ENCODE data around the gene FAM222A. TPM values are rescaled to one million over a fixed set of nuclear protein-coding genes. Genes with fewer than 3 reads are reported as not detected.

The FAM222A gene
- total RNA-seq, 3 donors from 2014 or later: 1.7 to 4.4 (median 3.5) TPM

- TF ChIP-seq, protein P1, sequence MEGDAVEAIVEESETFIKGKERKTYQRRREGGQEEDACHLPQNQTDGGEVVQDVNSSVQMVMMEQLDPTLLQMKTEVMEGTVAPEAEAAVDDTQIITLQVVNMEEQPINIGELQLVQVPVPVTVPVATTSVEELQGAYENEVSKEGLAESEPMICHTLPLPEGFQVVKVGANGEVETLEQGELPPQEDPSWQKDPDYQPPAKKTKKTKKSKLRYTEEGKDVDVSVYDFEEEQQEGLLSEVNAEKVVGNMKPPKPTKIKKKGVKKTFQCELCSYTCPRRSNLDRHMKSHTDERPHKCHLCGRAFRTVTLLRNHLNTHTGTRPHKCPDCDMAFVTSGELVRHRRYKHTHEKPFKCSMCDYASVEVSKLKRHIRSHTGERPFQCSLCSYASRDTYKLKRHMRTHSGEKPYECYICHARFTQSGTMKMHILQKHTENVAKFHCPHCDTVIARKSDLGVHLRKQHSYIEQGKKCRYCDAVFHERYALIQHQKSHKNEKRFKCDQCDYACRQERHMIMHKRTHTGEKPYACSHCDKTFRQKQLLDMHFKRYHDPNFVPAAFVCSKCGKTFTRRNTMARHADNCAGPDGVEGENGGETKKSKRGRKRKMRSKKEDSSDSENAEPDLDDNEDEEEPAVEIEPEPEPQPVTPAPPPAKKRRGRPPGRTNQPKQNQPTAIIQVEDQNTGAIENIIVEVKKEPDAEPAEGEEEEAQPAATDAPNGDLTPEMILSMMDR (IDR thresholded peaks at IDR 0.05): no peak
- no peak overlapping the region for H3K4me3 ChIP-seq
- ATAC-seq: peak; percentile 69
- H3K9me3 ChIP-seq: no peaks in the 10 kb centered on the region
- peak in 2 of 3 donors; percentile 40 to 52 for DNase-seq
- intact Hi-C loops (cut with DNase I, micrococcal nuclease): loop anchor here in 1 of 2 donors (5.0 kb wide), 1 partner anchor 176 kb away; no protein-coding TSS in a partner anchor
- no peaks in the 10 kb centered on the region for H3K36me3 ChIP-seq (ENCODE audit: low read depth)
- peaks cover 3% of the 10 kb centered on the region for H3K4me1 ChIP-seq (ENCODE audit: low read depth)
Observed at GRCh38 chr12:109773384-109774011, 59.9 kb downstream of the FAM222A start.

DNA sequence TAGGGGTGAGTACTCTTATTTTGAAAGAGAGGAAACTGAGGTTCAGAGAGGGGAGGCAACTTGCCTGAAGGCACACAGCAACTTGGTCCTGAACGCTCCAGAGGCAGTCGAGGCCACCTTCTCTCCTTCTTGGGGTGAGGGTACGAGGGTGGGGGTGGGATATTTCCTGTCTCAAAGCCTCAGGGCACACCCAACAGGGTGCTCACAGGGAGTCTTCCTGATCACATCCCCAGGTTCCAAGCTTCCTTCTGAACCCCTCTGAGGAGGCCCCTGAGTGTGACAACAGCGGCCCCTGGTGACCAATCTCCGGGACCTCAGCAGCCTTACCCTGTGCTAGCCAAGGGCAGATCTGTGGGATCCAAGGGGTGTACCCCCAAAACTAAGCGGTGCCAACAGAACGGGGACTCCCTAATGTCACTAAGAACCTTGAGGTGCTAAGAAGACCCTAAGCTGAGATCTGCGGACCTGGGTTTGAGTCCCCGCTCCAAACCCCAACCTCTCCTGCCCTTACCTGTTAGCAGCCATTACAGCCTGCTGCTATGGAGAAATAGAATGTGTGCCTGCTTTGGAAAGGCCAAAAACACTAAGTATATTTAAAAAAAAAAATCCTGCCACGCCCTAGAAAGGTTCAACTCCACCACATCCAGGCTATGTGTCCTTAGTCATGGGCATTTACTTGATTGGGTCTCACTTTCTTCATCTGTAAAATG is 61.7 kb downstream of the FAM222A start:
- Histone ChIP-seq H3K4me1 (ENCODE audit: low read depth) (peaks cover 3% of the 10 kb centered on the region), H3K9me3 (no peaks in the 10 kb centered on the region), H3K4me3 (no peak overlapping the region), H3K36me3 (ENCODE audit: low read depth) (no peaks in the 10 kb centered on the region)
- intact Hi-C loops (cut with DNase I, micrococcal nuclease): loop anchor here in 1 of 2 donors (5.0 kb wide), 1 partner anchor 178 kb away; no protein-coding TSS in a partner anchor
- ATAC-seq (peak; percentile 82), DNase-seq (peak; percentile 65 to 84 (median 84))
- TF ChIP-seq, protein P1 (IDR thresholded peaks at IDR 0.05): peak; percentile 69

- Histone ChIP-seq H3K4me3 (no peak overlapping the region), H3K9me3 (no peaks in the 10 kb centered on the region), H3K4me1 (ENCODE audit: low read depth) (peaks cover 3% of the 10 kb centered on the region), H3K36me3 (ENCODE audit: low read depth) (no peaks in the 10 kb centered on the region)
- TF ChIP-seq, protein P1 (IDR thresholded peaks at IDR 0.05): no peak
- ATAC-seq: no peak
- DNase-seq: no peak
- intact Hi-C loops (cut with DNase I, micrococcal nuclease): loop anchor here in 1 of 2 donors (5.0 kb wide), 1 partner anchor 179 kb away; no protein-coding TSS in a partner anchor
Observed at GRCh38 chr12:109776624-109777023, 63.0 kb downstream of the FAM222A start.

GRCh38 chr12:109777544-109777943 is 63.9 kb downstream of the FAM222A start:
- TF ChIP-seq, protein P1 (IDR thresholded peaks at IDR 0.05): no peak
- H3K4me3 ChIP-seq: no peak overlapping the region
- ATAC-seq (peak; percentile 54), DNase-seq (peak in 2 of 3 donors; percentile 17 to 34)
- no peaks in the 10 kb centered on the region for H3K36me3 ChIP-seq (ENCODE audit: low read depth)
- peaks cover 3% of the 10 kb centered on the region for H3K4me1 ChIP-seq (ENCODE audit: low read depth)
- intact Hi-C loops (cut with DNase I, micrococcal nuclease): loop anchor here in 1 of 2 donors (5.0 kb wide), 1 partner anchor 180 kb away; no protein-coding TSS in a partner anchor
- no peaks in the 10 kb centered on the region for H3K9me3 ChIP-seq

- ATAC-seq: no peak
- intact Hi-C loops (cut with DNase I, micrococcal nuclease): loop anchor here in 1 of 2 donors (5.0 kb wide), 1 partner anchor 181 kb away; no protein-coding TSS in a partner anchor
Observed at GRCh38 chr12:109778684-109779083, 65.1 kb downstream of the FAM222A start.

More at GRCh38 chr12:109778684-109779083, 65.1 kb downstream of the FAM222A start:
- no peak for DNase-seq
- no peaks in the 10 kb centered on the region for H3K4me1 ChIP-seq (ENCODE audit: low read depth)
- no peaks in the 10 kb centered on the region for H3K9me3 ChIP-seq
- TF ChIP-seq, protein P1 (IDR thresholded peaks at IDR 0.05): no peak
- H3K4me3 ChIP-seq: no peak overlapping the region
- no peaks in the 10 kb centered on the region for H3K36me3 ChIP-seq (ENCODE audit: low read depth)

Measured in mucosa of descending colon (tissue), 3 donors.